H7 (cell line): ENCODE measurements around the gene CAMSAP1. TPM values are rescaled to one million over a fixed set of nuclear protein-coding genes. Genes with fewer than 3 reads are reported as not detected.

Experiments
- DNase-seq: peaks from one replicate; pipeline ENCODE4 v3.0.0; 2012
- H3K27me3 ChIP-seq: 2 replicates; pipeline ENCODE4 v1.6.0; 2011; ENCODE audit warnings: mild to moderate bottlenecking, low read length; ENCODE audit not compliant: control insufficient read depth, insufficient read depth
- H3K36me3 ChIP-seq: replicated peaks from 2 replicates; pipeline ENCODE4 v1.5.1; 2011; ENCODE audit warnings: low read length; ENCODE audit not compliant: control insufficient read depth, insufficient read depth
- H3K4me3 ChIP-seq: 2 replicates; pipeline ENCODE4 v1.5.1; 2011; ENCODE audit warnings: low read depth, mild to moderate bottlenecking, control low read depth, low read length, moderate library complexity; ENCODE audit not compliant: insufficient read depth
- total RNA-seq: library from RNA; depleted of rRNA; stranded (reverse); fragments of >200 nt; shearing (Covaris generic); gene quantifications from 2 replicates; pipeline ENCODE4 v1.2.3, GENCODE V29; 2014

Gene CAMSAP1
- total RNA-seq, 1 experiment from 2014 or later, result 26.3 TPM

- Histone ChIP-seq H3K4me3 (no peak overlapping the region), H3K36me3 (no peaks in the 10 kb centered on the region), H3K27me3 (no peaks in the 10 kb centered on the region)
- DNase-seq, result no peak
Measured at GRCh38 chr9:135782946-135783345, 124.4 kb downstream of the CAMSAP1 start.

GRCh38 chr9:135780626-135781025, 126.7 kb downstream of the CAMSAP1 start:
- no peaks in the 10 kb centered on the region for H3K36me3 ChIP-seq
- DNase-seq, result no peak
- H3K4me3 ChIP-seq, result no peak overlapping the region
- no peaks in the 10 kb centered on the region for H3K27me3 ChIP-seq

GRCh38 chr9:135780086-135780485, 127.3 kb downstream of the CAMSAP1 start:
- no peak for DNase-seq
- Histone ChIP-seq H3K4me3 (no peak overlapping the region), H3K36me3 (no peaks in the 10 kb centered on the region), H3K27me3 (no peaks in the 10 kb centered on the region)

- no peak for DNase-seq
- H3K4me3 ChIP-seq, result no peak overlapping the region
- no peaks in the 10 kb centered on the region for H3K36me3 ChIP-seq
- H3K27me3 ChIP-seq, result no peaks in the 10 kb centered on the region
Measured at GRCh38 chr9:135779571-135779970, 127.8 kb downstream of the CAMSAP1 start.

GRCh38 chr9:135778421-135778820, 128.9 kb downstream of the CAMSAP1 start:
- peak; percentile 60 for DNase-seq
- no peak overlapping the region for H3K4me3 ChIP-seq
- H3K36me3 ChIP-seq, result no peaks in the 10 kb centered on the region
- no peaks in the 10 kb centered on the region for H3K27me3 ChIP-seq

GRCh38 chr9:135777623-135778177, 129.6 kb downstream of the CAMSAP1 start:
- DNase-seq, result no peak
- no peak overlapping the region for H3K4me3 ChIP-seq
- no peaks in the 10 kb centered on the region for H3K36me3 ChIP-seq
- H3K27me3 ChIP-seq, result no peaks in the 10 kb centered on the region

GRCh38 chr9:135776893-135777622, 130.3 kb downstream of the CAMSAP1 start:
- Histone ChIP-seq H3K36me3 (no peaks in the 10 kb centered on the region), H3K4me3 (no peak overlapping the region), H3K27me3 (no peaks in the 10 kb centered on the region)
- DNase-seq, result peak; percentile 62

GRCh38 chr9:135775911-135776310, 131.4 kb downstream of the CAMSAP1 start:
- H3K36me3 ChIP-seq, result no peaks in the 10 kb centered on the region
- DNase-seq, result peak; percentile 61
- no peak overlapping the region for H3K4me3 ChIP-seq
- H3K27me3 ChIP-seq, result no peaks in the 10 kb centered on the region

GRCh38 chr9:135774794-135775525, 132.4 kb downstream of the CAMSAP1 start:
- no peaks in the 10 kb centered on the region for H3K36me3 ChIP-seq
- no peaks in the 10 kb centered on the region for H3K27me3 ChIP-seq
- DNase-seq, result peak; percentile 71
- H3K4me3 ChIP-seq, result no peak overlapping the region

GRCh38 chr9:135774239-135774747, 133.1 kb downstream of the CAMSAP1 start:
- Histone ChIP-seq H3K36me3 (no peaks in the 10 kb centered on the region), H3K27me3 (no peaks in the 10 kb centered on the region), H3K4me3 (no peak overlapping the region)
- no peak for DNase-seq

GRCh38 chr9:135773530-135774238, 133.7 kb downstream of the CAMSAP1 start:
- Histone ChIP-seq H3K27me3 (no peaks in the 10 kb centered on the region), H3K36me3 (no peaks in the 10 kb centered on the region), H3K4me3 (no peak overlapping the region)
- DNase-seq, result peak; percentile 64

- DNase-seq, result peak; percentile 69
- H3K4me3 ChIP-seq, result no peak overlapping the region
Measured at GRCh38 chr9:135772702-135773493, 134.4 kb downstream of the CAMSAP1 start.

GRCh38 chr9:135772056-135772646, 135.2 kb downstream of the CAMSAP1 start:
- no peak overlapping the region for H3K4me3 ChIP-seq
- DNase-seq, result peak; percentile 64
- H3K27me3 ChIP-seq, result no peaks in the 10 kb centered on the region
- H3K36me3 ChIP-seq, result no peaks in the 10 kb centered on the region

More at GRCh38 chr9:135772702-135773493, 134.4 kb downstream of the CAMSAP1 start:
- no peaks in the 10 kb centered on the region for H3K36me3 ChIP-seq
- H3K27me3 ChIP-seq, result no peaks in the 10 kb centered on the region
